GM21367 (cell line): ENCODE data around the gene IL3.

Experiments
- ATAC-seq: cut with Tn5 transposase; IDR thresholded peaks from one replicate; pipeline ENCODE4 v1.9.1; 2021; ENCODE audit not compliant: unreplicated experiment

IL3 gene

DNA sequence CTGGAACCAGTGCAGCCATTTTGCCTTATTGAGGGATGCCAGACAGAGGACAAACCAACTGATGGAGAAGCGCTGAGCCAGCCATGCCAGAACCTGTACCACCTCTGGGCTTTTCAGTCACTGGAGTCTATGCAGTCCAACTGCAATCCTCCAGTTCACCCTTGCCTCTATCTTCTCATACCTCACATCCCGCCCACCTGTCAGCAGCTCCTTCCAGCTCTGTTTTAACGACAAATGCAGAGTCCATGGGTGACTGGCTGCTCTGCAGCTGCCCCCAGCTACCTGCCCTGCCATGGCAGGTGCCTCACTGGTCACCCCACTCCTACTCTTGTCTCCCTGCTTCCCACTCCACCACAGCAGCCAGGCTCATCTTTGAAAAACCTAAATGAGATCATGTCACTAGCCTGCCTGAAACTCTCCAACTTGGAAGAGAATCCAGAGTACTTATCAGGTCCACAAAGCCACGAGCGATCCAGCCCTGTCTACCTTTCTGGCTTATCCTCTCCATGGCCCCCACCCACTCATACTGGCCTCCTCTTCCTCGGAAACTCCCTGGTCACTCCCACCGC, 35.0 kb upstream of the IL3 start:
- ATAC-seq: no peak

- ATAC-seq: no peak
Observed at GRCh38 chr5:132026516-132027008, 33.9 kb upstream of the IL3 start.

DNA sequence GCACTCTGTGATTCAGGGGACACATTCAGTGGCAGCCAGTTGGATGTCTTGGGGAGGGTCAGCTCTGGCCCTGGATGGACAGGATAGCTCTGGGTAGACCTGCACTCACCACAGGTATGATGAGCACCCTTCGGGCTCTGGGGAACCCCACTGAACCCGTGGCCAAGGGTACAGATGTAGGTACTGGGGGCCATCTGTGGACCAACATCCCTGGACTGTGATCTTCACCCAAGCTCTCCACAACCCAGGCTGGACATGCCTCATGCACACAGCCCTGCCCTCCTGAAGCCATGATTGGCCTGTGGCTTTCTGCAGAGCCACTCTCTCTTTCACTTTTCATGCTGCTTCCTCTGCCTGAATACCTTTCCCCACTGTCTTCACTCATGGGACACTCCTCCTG, 33.4 kb upstream of the IL3 start:
- no peak for ATAC-seq

DNA sequence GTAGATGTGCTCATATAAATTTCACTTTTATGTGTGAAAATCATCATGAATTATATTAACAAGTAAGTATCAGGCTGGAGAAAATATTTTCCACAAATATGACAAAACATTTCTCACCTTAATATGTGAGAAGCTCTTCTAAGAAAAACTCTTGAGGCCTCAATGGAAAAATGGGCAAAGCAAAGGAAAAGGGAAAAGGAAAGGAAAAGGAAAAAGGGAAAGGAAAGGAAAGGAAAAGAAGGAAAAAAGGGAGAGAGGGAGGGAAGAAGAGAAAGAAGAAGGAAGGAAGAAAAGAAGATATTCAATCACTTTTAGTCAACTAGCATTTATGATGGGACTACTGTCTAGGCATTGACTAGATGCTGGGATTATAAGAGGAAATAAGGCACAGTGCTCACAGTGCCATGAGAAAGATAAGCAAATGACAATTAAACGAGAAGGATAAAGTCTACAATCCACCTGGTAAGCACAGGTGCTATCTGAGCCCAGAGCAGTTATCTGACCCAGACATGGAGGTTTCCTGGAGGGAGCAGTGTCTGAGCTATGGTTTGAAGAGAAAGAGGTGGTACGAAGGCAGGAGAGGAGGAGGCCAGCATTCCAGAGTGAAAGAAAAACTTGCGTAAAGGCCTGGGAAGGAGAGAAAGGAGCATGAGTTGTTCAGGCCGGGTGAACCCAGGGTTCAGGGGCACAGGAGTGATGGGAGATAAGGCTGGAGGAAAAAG, 30.7 kb upstream of the IL3 start:
- ATAC-seq: no peak

GRCh38 chr5:132030610-132031009, 29.8 kb upstream of the IL3 start:
- ATAC-seq: no peak

GRCh38 chr5:132032196-132032595, 28.3 kb upstream of the IL3 start:
- ATAC-seq: no peak

DNA sequence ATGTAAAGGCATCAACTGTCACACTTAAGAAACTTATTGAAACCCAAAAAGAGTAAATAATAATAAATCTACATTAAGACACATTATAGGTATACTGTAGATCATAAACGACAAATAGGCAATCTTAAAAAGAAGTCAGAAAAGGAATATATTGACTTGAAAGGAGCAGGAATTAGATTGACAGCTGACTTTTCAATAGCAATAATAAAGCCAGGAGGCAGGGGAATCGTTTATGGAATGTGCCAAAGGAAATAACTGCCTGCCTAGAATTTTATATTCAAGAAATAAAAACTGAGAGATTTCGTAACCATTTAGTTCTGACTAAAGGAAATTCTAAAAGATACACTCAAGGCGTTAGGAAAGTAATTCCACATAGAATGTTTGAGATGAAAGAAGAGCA, 27.3 kb upstream of the IL3 start:
- ATAC-seq: no peak

DNA sequence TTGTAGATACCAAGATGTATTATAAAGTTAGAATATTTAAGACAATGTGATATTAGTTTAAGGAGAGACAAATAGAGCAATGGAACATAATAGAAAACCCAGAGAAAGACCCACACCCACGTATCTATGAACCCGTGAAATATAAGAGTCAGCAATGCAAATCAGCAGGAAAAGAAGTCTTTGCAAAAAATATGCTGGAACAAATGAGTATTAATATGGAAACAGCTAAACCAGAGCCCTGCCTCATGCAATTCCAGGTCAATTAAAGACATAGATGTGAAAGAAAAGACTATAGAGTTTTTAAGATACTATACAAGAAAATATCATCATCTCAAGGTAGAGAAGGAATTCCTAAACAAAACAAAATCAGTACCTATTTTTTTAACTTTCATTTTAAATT, 23.1 kb upstream of the IL3 start:
- ATAC-seq: no peak

- ATAC-seq: no peak
Observed at GRCh38 chr5:132044207-132044606, 16.2 kb upstream of the IL3 start.

DNA sequence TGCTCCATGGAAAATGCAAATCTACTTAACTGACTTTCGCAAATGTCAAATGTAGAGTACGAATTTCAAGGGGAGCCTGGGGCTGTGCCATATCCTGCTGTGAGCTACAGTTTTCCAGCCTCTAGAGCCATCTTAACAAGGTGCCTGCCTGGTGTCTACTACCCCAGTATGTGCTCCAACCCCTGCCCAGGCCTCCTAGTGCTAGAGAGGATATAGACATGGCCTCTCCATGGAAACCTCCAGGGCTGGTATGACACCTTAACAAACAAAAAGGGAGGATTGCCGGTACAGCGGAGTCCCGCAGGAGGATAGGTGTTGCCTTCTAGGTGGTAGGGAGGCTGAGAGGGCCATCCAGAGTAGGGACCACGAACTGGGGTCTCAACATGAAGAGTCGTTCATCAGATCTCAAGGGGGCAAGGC, 13.6 kb upstream of the IL3 start:
- no peak for ATAC-seq

- no peak for ATAC-seq
Observed at GRCh38 chr5:132049093-132049492, 11.4 kb upstream of the IL3 start.

DNA sequence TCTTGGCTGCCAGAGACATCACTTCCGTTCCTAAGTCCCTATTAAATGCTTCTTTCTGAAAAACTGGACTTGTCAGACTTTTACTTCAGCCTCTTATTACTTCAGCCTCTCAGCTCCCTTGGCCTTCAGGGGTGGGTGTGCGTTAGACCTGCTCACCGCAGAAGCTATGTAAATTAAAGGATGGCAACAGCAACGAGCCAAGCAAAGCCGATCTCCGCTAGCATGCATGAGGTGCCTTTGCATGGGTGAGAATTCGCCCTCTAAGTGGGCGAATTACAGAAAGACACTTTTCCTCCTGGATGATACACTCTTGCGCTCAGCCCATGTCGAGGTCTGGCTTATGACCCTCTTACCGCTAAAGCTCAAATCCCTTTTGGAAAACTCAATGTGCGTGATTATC, 10.9 kb upstream of the IL3 start:
- no peak for ATAC-seq

- no peak for ATAC-seq
Observed at GRCh38 chr5:132050136-132050535, 10.3 kb upstream of the IL3 start.

GRCh38 chr5:132050661-132051552, 9.5 kb upstream of the IL3 start:
- no peak for ATAC-seq

- no peak for ATAC-seq
Observed at GRCh38 chr5:132052520-132052919, 7.9 kb upstream of the IL3 start.

DNA sequence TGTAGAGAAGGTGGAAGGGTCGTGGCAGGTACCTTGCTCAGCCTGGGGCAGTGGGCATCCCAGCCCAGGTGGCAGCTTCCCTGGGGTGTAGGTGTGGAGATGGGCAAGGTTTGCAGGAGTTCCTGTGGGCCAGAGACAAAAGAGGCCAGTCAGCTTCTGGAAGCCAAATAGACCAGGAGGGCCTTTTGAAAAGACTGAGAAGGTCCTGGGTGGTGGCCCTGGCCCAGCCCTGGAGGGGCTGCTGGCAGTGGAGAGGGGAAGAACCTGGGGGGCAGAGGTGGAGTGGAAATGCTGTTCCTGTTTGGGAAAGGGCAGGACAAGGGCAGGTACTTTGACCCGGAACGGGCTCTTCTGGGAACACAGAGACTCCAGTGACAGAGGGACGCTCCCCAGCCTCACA, 7.0 kb upstream of the IL3 start:
- ATAC-seq: no peak

DNA sequence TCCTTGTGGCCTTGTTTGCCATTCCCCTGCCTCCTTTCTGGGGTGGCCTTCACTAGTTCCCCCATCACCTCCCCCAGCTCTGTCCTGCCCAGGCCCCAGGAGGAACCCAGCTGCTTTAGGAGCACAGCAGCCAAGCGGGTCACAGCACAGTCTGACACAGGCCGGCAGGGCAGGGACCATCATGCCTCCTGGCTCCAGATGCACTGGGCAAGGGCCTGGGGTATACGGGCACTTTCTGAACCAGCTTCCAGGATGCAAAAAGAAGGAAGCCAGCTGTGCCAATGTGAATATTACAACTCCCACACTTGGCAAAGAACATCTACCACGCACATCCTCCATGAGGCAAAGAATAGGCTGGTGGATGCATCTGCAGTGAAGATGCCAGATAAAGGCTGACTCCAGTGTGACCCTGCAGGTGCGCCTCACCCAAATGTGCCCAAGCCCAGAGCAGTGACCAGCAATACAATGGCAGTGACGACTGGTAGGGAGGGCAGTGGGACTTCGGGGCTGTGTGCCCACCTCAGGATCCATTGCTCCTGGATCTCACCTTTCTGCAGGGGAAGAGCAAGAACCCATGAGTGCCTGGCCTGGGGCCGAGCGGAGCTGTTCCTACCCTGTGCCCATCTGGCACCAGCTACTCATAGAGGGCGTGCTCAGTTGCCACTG, 6.3 kb upstream of the IL3 start:
- ATAC-seq: no peak

DNA sequence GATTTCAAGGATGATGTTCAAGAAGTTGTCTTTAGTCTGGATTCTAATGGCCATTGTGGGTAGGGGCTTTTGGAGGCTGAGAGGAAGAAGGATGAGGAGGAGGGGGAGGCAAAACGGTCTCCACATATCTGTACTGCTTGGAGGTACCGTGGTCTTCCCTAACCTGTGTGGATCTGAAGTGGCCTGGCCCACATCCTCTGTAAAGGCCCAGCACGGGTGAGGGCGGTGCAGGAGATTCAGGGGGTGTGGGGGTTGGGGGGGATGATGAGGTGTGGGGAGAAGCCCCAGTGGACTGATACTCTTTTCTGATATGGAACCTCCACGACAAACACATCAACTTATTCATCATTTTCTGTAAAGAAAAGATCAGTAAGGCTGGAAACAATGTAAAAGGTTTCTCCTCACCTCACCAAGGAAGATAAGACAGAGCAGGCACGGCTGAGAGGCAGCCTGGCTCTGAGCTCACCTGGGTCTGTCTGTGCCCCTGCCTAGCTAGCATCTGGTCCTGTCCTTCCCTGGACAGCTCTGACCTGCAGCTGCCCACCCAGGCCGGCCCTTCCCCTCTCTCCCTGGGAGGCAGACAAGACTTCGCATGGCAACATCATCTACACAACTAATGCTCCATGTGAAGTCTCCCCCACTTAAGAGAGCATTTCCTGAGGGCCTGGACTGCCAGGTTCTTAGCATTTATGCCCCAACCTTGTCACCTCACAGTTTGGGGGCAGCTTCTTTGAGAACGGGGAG, 5.6 kb upstream of the IL3 start:
- no peak for ATAC-seq

DNA sequence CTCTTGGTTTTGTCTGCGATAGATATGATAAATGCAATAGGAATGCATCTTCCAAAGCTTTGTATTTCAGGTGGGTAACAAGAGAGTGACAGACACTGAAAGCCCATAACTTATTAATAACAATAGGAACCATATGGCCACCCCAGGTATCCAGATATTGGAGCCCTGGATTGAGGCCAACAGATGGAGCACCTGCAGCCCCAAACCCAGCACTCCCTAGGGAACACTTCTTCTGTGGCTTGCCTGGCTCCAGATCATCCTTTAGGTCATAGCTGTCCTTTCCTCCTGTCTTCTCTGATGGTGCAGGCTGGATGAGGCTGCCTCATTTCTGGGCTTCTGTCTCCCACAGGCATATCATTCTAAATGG, 5.0 kb upstream of the IL3 start:
- ATAC-seq: no peak

DNA sequence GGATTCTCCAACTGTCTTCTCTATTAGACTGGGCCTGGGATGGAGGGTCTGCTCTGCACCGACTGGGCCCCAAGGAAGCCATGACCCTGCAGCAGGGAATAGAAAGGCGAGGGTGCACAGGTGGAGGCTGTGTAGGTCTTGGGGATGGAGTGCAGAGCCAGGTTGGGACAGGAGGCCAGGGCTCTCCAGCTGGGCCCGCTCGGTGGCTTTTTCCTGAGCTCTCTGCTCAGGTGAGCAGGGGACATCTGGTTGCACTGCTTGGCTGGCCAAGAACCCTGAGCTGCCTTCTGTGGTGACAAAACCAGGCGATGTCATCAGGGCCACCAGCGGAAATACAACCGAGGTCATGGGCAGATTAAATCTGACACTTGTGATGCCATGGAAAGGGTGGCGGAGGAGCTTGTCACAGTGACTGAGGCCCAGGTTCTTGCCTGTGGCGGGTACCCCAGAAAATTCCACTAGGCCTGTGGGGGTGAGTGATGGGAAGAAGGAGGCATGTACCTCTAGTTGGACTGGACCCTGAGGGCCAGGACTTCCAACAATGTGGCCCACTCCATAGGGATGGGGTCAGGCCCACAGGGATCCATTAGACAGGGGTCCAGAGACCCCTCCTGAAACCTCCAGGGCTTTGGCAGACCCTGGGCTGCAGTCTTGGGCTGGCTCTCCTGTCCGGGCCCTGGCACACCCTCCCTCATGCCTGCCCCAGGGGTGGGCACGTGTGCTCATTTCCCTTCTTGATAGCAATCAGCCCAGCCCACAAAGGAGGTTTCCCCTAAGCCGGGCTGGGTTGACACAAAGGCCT, 4.4 kb upstream of the IL3 start:
- ATAC-seq: no peak
